Measurements from ENCODE around the gene KCNC1.
A peak's percentile ranks its signal among the peaks of the same experiment; 100 is the strongest.

The KCNC1 gene

GRCh38 chr11:17773674-17774073 is 39.1 kb downstream of the KCNC1 start:
- DNase-seq (ENCODE audit: low spot score), result no peak

GRCh38 chr11:17774232-17775034 is 39.9 kb downstream of the KCNC1 start:
- DNase-seq (ENCODE audit: low spot score), result no peak

GRCh38 chr11:17775035-17775348 is 40.4 kb downstream of the KCNC1 start:
- no peak for DNase-seq (ENCODE audit: low spot score)

GRCh38 chr11:17775507-17776211 is 41.1 kb downstream of the KCNC1 start:
- DNase-seq (ENCODE audit: low spot score), result no peak

- no peak for DNase-seq (ENCODE audit: low spot score)
Observed at GRCh38 chr11:17776212-17776875, 41.8 kb downstream of the KCNC1 start.

GRCh38 chr11:17777086-17777737 is 42.6 kb downstream of the KCNC1 start:
- DNase-seq (ENCODE audit: low spot score), result no peak

DNA sequence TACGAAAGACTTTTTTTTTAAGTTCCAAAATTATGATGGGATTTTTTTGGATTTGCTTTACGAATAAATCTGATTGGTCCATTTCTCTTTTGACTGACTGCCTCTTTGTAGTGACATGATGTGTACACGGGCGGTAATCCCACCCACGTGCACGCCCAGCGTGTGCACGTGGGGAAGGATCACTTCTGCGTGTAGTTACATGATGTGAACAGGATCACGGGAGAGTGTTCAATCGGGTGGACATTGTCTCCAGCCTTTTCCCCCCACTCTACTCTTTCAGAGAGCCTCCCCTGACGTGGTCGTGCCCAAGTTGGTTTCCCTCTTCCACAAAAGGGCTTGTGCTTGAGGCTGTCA is 43.1 kb downstream of the KCNC1 start:
- DNase-seq (ENCODE audit: low spot score), result no peak

- DNase-seq (ENCODE audit: low spot score), result no peak
Observed at GRCh38 chr11:17778352-17778751, 43.8 kb downstream of the KCNC1 start.

- no peak for DNase-seq (ENCODE audit: low spot score)
Observed at GRCh38 chr11:17778956-17779860, 44.6 kb downstream of the KCNC1 start.

- DNase-seq (ENCODE audit: low spot score), result no peak
Observed at GRCh38 chr11:17779861-17780594, 45.4 kb downstream of the KCNC1 start.

GRCh38 chr11:17780668-17781067 is 46.1 kb downstream of the KCNC1 start:
- no peak for DNase-seq (ENCODE audit: low spot score)

GRCh38 chr11:17781221-17781620 is 46.6 kb downstream of the KCNC1 start:
- DNase-seq (ENCODE audit: low spot score), result no peak

GRCh38 chr11:17781626-17782025 is 47.0 kb downstream of the KCNC1 start:
- no peak for DNase-seq (ENCODE audit: low spot score)

- no peak for DNase-seq (ENCODE audit: low spot score)
Observed at GRCh38 chr11:17782145-17782544, 47.6 kb downstream of the KCNC1 start.

GRCh38 chr11:17782603-17783337 is 48.2 kb downstream of the KCNC1 start:
- no peak for DNase-seq (ENCODE audit: low spot score)

DNA sequence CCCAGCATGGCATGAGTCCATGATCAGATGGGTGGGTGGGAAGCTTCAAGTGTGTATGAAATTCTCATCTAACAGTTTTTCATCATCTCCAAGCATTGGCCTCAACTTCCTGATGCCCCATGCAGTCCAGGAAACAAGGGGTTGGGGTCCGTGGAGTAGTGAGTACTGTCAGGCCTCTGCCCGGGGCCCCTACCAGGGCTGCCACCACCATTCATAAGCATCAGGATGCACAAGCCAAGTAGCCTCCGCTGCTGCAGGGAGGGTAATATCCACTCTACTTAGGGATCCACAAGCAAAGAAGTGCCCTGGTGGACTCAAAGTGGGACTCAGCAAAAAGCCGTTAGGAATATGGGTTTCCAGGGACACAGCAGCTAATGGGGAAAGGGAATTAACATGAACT is 49.3 kb downstream of the KCNC1 start:
- no peak for DNase-seq (ENCODE audit: low spot score)

DNA sequence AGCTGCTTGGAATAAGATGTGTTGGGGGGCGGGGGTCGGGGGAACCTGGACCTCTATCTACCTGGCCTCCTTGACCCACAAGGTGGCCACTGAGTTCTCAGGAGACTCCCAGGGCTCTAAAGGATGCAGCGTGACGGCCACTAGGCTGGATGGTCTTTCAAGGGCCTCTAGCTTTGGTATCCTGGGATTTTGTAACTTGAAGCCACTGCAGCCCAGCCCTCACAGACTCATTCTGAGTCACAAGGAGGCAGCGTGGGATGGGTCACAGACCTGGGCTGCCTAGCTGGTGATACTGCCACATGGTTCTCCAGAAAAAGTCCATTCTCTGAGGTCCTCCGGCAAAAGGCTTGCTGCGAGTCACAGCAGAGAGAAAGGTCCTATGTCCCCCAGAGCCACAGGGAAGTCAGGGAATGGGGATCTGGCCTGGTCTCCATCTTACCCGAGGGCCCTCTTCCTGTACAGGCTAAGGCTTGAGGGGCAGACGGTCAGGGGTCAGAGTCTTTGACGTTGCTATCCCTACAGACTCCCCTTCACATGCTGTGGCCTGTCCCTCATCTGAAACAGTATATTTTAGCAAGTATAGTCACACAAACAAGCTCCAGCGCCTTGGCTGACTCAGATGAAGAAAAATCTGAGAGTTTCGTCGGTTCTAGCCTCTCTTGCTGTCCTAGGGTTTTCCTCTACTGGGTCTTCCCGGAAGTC is 52.4 kb downstream of the KCNC1 start:
- peak; percentile 57 for DNase-seq (ENCODE audit: low spot score)

DNA sequence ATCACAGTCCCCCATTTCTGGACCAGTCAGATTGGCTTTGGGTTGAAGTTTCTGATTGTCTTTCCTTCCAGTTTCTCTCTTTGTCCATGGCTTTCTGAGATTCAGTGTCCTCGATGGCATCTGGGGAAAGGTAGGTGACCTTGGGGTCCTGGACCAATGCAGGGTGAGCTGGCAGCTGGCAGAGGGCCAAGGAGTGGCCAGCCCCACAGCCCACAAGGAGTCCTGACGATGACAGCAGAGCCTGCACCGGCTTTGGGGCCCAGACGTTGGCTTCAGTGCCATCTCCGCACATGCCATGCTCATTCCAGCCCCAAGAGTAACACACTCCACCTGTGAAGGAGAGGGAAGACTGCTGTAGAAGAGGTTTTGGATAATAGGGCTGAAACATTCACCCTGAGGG is 53.5 kb downstream of the KCNC1 start:
- DNase-seq (ENCODE audit: low spot score), result no peak

DNA sequence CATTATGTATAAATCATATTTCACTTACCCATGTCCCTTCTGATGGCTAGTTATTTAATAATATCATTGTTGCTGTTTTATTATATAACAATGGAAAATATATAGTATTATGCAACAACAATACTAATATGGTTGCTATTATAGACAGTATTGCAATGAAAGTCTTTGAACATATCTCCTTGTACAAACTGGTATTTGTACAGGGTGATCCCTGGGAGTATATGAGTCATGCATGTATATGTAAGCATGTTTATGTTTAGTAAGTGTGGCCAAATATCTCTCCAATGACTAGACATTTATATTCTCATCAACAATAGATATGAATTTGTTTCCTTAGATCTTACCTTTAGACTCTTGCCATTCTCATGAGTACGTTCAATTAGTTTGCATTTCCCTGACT is 55.9 kb downstream of the KCNC1 start:
- no peak for DNase-seq (ENCODE audit: low spot score)

DNA sequence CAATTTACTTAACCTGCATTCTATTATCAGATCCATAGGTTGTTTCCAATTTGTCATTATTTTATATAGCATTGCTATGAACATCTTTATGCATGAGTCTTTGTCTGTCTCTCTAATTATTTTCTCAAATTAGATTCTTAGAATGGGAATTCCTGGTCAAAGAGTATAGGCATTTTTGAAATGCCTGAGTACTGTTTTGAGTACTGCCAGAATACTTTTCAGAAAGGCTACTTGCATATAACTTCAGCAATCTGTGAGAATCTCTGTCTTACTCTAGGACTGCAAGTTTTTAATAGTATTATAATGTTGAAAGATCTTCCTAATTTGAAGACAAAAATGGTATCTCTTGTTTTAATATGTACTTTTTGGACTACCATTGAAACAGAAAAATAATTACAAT is 56.6 kb downstream of the KCNC1 start:
- DNase-seq (ENCODE audit: low spot score), result no peak
